ENCODE measurements around the gene UPP2. TPM values are rescaled to one million over a fixed set of nuclear protein-coding genes. Genes with fewer than 3 reads are reported as not detected.

The UPP2 gene
- total and polyA plus RNA-seq, 2 donors (not counting 1 experiment from before 2014, with no cell fraction given) = not detected

- no peak overlapping the region for H3K4me2 ChIP-seq (replicated peaks; ENCODE audit: low read depth, low read length, poor library complexity, severe bottlenecking)
- DNase-seq (no peak), ATAC-seq (ENCODE audit: low read depth) (no peak)
- 100% methylated on average over 2 of the region's 6 CpGs for WGBS (ENCODE audit: insufficient coverage)
- CTCF ChIA-PET = no interaction called here
- no peak overlapping the region for H3K4me3 ChIP-seq (ENCODE audit: control extremely low read depth in 1 of 5, extremely low read depth in 1 of 5, insufficient read depth in 1 of 5, low read depth in 2 of 5, low read length in 4 of 5)
- no peaks in the 10 kb centered on the region for H3K79me2 ChIP-seq (ENCODE audit: control insufficient read depth, insufficient read depth, low read length)
- peaks cover 0 to 1% (median 0%) of the 10 kb centered on the region in 3 donors for H3K9me3 ChIP-seq (ENCODE audit: control extremely low read depth in 1 of 3, control insufficient read depth in 2 of 3, insufficient read depth in 1 of 3, low read length in 2 of 3)
- no peaks in the 10 kb centered on the region for H3K9me3 Mint-ChIP-seq (ENCODE audit: insufficient read depth)
- intact Hi-C loops (cut with micrococcal nuclease) = no loop called here
- H3K36me3 ChIP-seq (replicated peaks in 1 of 2; ENCODE audit: control extremely low read depth in 1 of 2, control insufficient read depth in 1 of 2, extremely low read depth in 1 of 2, insufficient read depth in 2 of 2, low read length in 1 of 2) = no peaks in the 10 kb centered on the region
- no peaks in the 10 kb centered on the region for H3K4me1 Mint-ChIP-seq
- no peak overlapping the region for H3K4me3 Mint-ChIP-seq
- no peak overlapping the region for H3K9ac ChIP-seq (ENCODE audit: low read length)
- H3K27ac Mint-ChIP-seq = no peak overlapping the region
- H2AFZ ChIP-seq (ENCODE audit: insufficient read depth, low read depth, low read length, poor library complexity, severe bottlenecking) = no peak overlapping the region
- no peak overlapping the region for H3K27ac ChIP-seq (ENCODE audit: low read length in 2 of 2)
- POLR2A ChIA-PET = no interaction called here
- TF ChIP-seq EZH2 (IDR thresholded peaks at IDR 0.05; ENCODE audit: borderline replicate concordance, insufficient read depth, low read depth, low read length, poor library complexity, severe bottlenecking) = no peak
- TF ChIP-seq, protein P1, sequence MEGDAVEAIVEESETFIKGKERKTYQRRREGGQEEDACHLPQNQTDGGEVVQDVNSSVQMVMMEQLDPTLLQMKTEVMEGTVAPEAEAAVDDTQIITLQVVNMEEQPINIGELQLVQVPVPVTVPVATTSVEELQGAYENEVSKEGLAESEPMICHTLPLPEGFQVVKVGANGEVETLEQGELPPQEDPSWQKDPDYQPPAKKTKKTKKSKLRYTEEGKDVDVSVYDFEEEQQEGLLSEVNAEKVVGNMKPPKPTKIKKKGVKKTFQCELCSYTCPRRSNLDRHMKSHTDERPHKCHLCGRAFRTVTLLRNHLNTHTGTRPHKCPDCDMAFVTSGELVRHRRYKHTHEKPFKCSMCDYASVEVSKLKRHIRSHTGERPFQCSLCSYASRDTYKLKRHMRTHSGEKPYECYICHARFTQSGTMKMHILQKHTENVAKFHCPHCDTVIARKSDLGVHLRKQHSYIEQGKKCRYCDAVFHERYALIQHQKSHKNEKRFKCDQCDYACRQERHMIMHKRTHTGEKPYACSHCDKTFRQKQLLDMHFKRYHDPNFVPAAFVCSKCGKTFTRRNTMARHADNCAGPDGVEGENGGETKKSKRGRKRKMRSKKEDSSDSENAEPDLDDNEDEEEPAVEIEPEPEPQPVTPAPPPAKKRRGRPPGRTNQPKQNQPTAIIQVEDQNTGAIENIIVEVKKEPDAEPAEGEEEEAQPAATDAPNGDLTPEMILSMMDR (IDR thresholded peaks at IDR 0.05) = no peak
- no peaks in the 10 kb centered on the region for H4K20me1 ChIP-seq (ENCODE audit: control insufficient read depth, insufficient read depth, low read length, poor library complexity, severe bottlenecking)
- H3K4me1 ChIP-seq (ENCODE audit: control insufficient read depth in 2 of 2, insufficient read depth in 2 of 2, low read length in 2 of 2) = no peaks in the 10 kb centered on the region
- H3K27me3 Mint-ChIP-seq = peaks cover 5% of the 10 kb centered on the region
- no peaks in the 10 kb centered on the region for H3K27me3 ChIP-seq (replicated peaks in 1 of 4; ENCODE audit: control extremely low read depth in 1 of 4, control insufficient read depth in 3 of 4, insufficient read depth in 4 of 4, low read length in 3 of 4)
Observed at GRCh38 chr2:158115202-158115767, 13.6 kb downstream of the UPP2 start.

- Mint-ChIP-seq H3K4me1 (no peaks in the 10 kb centered on the region), H3K4me3 (no peak overlapping the region), H3K27me3 (peaks cover 5% of the 10 kb centered on the region), H3K9me3 (ENCODE audit: insufficient read depth) (no peaks in the 10 kb centered on the region), H3K27ac (no peak overlapping the region)
- ChIA-PET CTCF (no interaction called here), POLR2A (no interaction called here)
- Histone ChIP-seq H2AFZ (ENCODE audit: insufficient read depth, low read depth, low read length, poor library complexity, severe bottlenecking) (no peak overlapping the region), H4K20me1 (ENCODE audit: control insufficient read depth, insufficient read depth, low read length, poor library complexity, severe bottlenecking) (no peaks in the 10 kb centered on the region), H3K4me3 (ENCODE audit: control extremely low read depth in 1 of 5, extremely low read depth in 1 of 5, insufficient read depth in 1 of 5, low read depth in 2 of 5, low read length in 4 of 5) (no peak overlapping the region), H3K4me2 (replicated peaks; ENCODE audit: low read depth, low read length, poor library complexity, severe bottlenecking) (no peak overlapping the region), H3K9ac (ENCODE audit: low read length) (no peak overlapping the region), H3K9me3 (ENCODE audit: control extremely low read depth in 1 of 3, control insufficient read depth in 2 of 3, insufficient read depth in 1 of 3, low read length in 2 of 3) (no peaks in the 10 kb centered on the region), H3K27me3 (replicated peaks in 1 of 4; ENCODE audit: control extremely low read depth in 1 of 4, control insufficient read depth in 3 of 4, insufficient read depth in 4 of 4, low read length in 3 of 4) (no peaks in the 10 kb centered on the region), H3K27ac (ENCODE audit: low read length in 2 of 2) (no peak overlapping the region), H3K79me2 (ENCODE audit: control insufficient read depth, insufficient read depth, low read length) (no peaks in the 10 kb centered on the region), H3K36me3 (replicated peaks in 1 of 2; ENCODE audit: control extremely low read depth in 1 of 2, control insufficient read depth in 1 of 2, extremely low read depth in 1 of 2, insufficient read depth in 2 of 2, low read length in 1 of 2) (no peaks in the 10 kb centered on the region), H3K4me1 (ENCODE audit: control insufficient read depth in 2 of 2, insufficient read depth in 2 of 2, low read length in 2 of 2) (no peaks in the 10 kb centered on the region)
- ATAC-seq (ENCODE audit: low read depth) = no peak
- intact Hi-C loops (cut with micrococcal nuclease) = no loop called here
- TF ChIP-seq, protein P1 (IDR thresholded peaks at IDR 0.05) = no peak
- no peak for TF ChIP-seq EZH2 (IDR thresholded peaks at IDR 0.05; ENCODE audit: borderline replicate concordance, insufficient read depth, low read depth, low read length, poor library complexity, severe bottlenecking)
- DNase-seq = no peak
- 100% methylated on average over 2 of the region's 3 CpGs for WGBS (ENCODE audit: insufficient coverage)
Observed at GRCh38 chr2:158116936-158117335, 15.3 kb downstream of the UPP2 start.
